GM12878 (cell line): Measurements from ENCODE around the gene RHNO1. TPM values are rescaled to one million over a fixed set of nuclear protein-coding genes. Genes with fewer than 3 reads are reported as not detected.
A peak's percentile ranks its signal among the peaks of the same experiment; 100 is the strongest.

Source experiments
- ATAC-seq: fragments of 200-7000 bp; cut with Tn5 transposase; 3 replicates; pipeline ENCODE4 v1.9.1; 2020; ENCODE audit warnings: mild to moderate bottlenecking, moderate library complexity
- BruUV-seq: library from RNA; stranded (reverse); fragments of 400-500 nt; replicated peaks from 2 replicates; lab custom pipeline; 2021; lab: Mats Ljungman, UMichigan
- CTCF ChIA-PET: fragments of 300-600 bp; sonication (Branson Sonifier 250); formaldehyde crosslinking; extraction: SDS; loops from one replicate; lab custom pipeline; 2021; ENCODE audit warnings: inconsistent platforms; lab: Yijun Ruan, JAX
- POLR2A ChIA-PET: fragments of 350-600 bp; formaldehyde crosslinking; extraction: SDS; loops from one replicate; lab custom pipeline; 2021; ENCODE audit warnings: inconsistent platforms; lab: Charles Lee
- RAD21 ChIA-PET: fragments of 300-600 bp; sonication (Branson Sonifier 250); formaldehyde crosslinking; loops from one replicate; lab custom pipeline; 2023; ENCODE audit warnings: antibody characterized with exemption; ENCODE audit not compliant: unreplicated experiment; lab: Charles Lee
- SMC1A ChIA-PET: fragments of 300-600 bp; sonication (Branson Sonifier 250); formaldehyde crosslinking; loops from one replicate; lab custom pipeline; 2023; ENCODE audit not compliant: unreplicated experiment, uncharacterized antibody; lab: Charles Lee
- DNase-seq: peaks from one replicate; pipeline ENCODE4 v3.0.0-alpha.2; 2011; ENCODE audit warnings: low read depth, low spot score
- FAIRE-seq: peaks from 3 replicates; lab custom pipeline; 2011; peaks lifted over from hg19 to GRCh38; lab: Jason Lieb, UNC
- H2AFZ ChIP-seq: 2 replicates; pipeline ENCODE4 v1.6.0; 2011; ENCODE audit warnings: low read depth, low read length, control low read depth; ENCODE audit not compliant: control insufficient read depth
- H3K27ac ChIP-seq: 2 replicates; pipeline ENCODE4 v1.5.1; 2011; ENCODE audit warnings: control low read depth; ENCODE audit not compliant: control insufficient read depth, insufficient read depth
- H3K27me3 ChIP-seq, 2 experiments: replicated peaks in 1 of 2; 2 replicates each; pipeline versions ENCODE4 v1.6.0 to v1.6.1; 2011; ENCODE audit warnings: low read length in 1 of 2; ENCODE audit not compliant: control insufficient read depth in 2 of 2, insufficient read depth in 2 of 2
- H3K36me3 ChIP-seq, 2 experiments: 2 replicates each; pipeline ENCODE4 v1.5.1; 2011; ENCODE audit warnings: low read length in 1 of 2; ENCODE audit not compliant: control insufficient read depth in 2 of 2, insufficient read depth in 2 of 2
- H3K4me1 ChIP-seq: 2 replicates; pipeline ENCODE4 v1.6.1; 2011; ENCODE audit warnings: mild to moderate bottlenecking, low read length, moderate library complexity, mixed read lengths; ENCODE audit not compliant: control insufficient read depth, insufficient read depth
- H3K4me2 ChIP-seq: 2 replicates; pipeline ENCODE4 v1.6.0; 2011; ENCODE audit warnings: control low read depth; ENCODE audit not compliant: control insufficient read depth, insufficient read depth
- H3K4me3 ChIP-seq: fragments of 200-600 bp; sonication (generic); 2 replicates; pipeline ENCODE4 v1.5.1; 2016
- H3K79me2 ChIP-seq: 2 replicates; pipeline ENCODE4 v1.6.0; 2011; ENCODE audit warnings: low read length; ENCODE audit not compliant: control insufficient read depth, insufficient read depth
- H3K9ac ChIP-seq: 2 replicates; pipeline ENCODE4 v1.8.0; 2011; ENCODE audit warnings: low read length, control low read depth, mixed read lengths; ENCODE audit not compliant: control insufficient read depth, insufficient read depth
- H3K9me3 ChIP-seq: replicated peaks from 3 replicates; pipeline ENCODE4 v1.5.1; 2011; ENCODE audit warnings: mild to moderate bottlenecking, low read length; ENCODE audit not compliant: control insufficient read depth, insufficient read depth
- H4K20me1 ChIP-seq: 2 replicates; pipeline ENCODE4 v1.6.0; 2011; ENCODE audit not compliant: control insufficient read depth, insufficient read depth
- E2F4 ChIP-seq: IDR thresholded peaks from 2 replicates; pipeline ENCODE4 v1.6.1; 2012; ENCODE audit warnings: low read depth, low read length, improper control_type of control experiment
- LARP7 ChIP-seq: fragments of 450-650 bp; IDR thresholded peaks from 2 replicates; pipeline ENCODE4 v1.6.1; 2017; ENCODE audit warnings: mild to moderate bottlenecking
- NR2F1 ChIP-seq: fragments of 450-650 bp; conservative IDR thresholded peaks from 2 replicates; pipeline ENCODE4 v1.6.1; 2017; ENCODE audit warnings: mild to moderate bottlenecking
- POLR2A ChIP-seq: IDR thresholded peaks from 2 replicates; pipeline ENCODE4 v1.6.1; 2011; ENCODE audit warnings: low read depth, mild to moderate bottlenecking, low read length
- YY1 ChIP-seq: IDR thresholded peaks from 2 replicates; pipeline ENCODE4 v1.6.1; 2011; ENCODE audit warnings: low read depth, mild to moderate bottlenecking, low read length
- WGBS: methylation state at CpG from one replicate; pipeline ENCODE4 v1.1.6; 2016; ENCODE audit warnings: low lambda C conversion rate; ENCODE audit not compliant: insufficient replicate concordance, insufficient coverage; ENCODE audit errors: missing lambda C conversion rate; 5-methylcytosine and 5-hydroxymethylcytosine counted together
- in situ Hi-C: fragments of 300-500 bp; cut with MboI; formaldehyde crosslinking; loops from 9 replicates; pipeline ENCODE4 v1.14.3; 2018; ENCODE audit warnings: mixed read lengths
- intact Hi-C: fragments of 100-400 bp; cut with micrococcal nuclease; formaldehyde crosslinking; loops from one replicate; pipeline ENCODE4 v1.14.2; 2022; ENCODE audit not compliant: unreplicated experiment
- polyA plus RNA-seq, 11 experiments: library from polyadenylated mRNA; depleted of rRNA in 4 of 11; unstranded in 6 of 11; stranded (reverse) in 5 of 11; fragments of >200 nt; fragmentation: Nextera tagmentation in 4 of 11; fragmentation: Illumina TruSeq in 1 of 11; extraction: Ambion mirVana in 4 of 11; extraction: Trizol in 1 of 11; gene quantifications; 1 replicate in 1 of 11; 2 replicates in 10 of 11; pipeline versions ENCODE4 v1.2.1 to v1.2.3, GENCODE V29; 2011 to 2016; ENCODE audit warnings: inconsistent platforms in 2 of 11, missing spikeins in 2 of 11, low read depth in 1 of 11
- total RNA-seq, 4 experiments: library from RNA; depleted of rRNA in 3 of 4; stranded (reverse); fragments of >200 nt in 3 of 4; fragmentation: Illumina TruSeq in 1 of 4; extraction: Trizol in 1 of 4; gene quantifications; 2 replicates each; pipeline versions ENCODE4 v1.2.1 to v1.2.3, GENCODE V29; 2013 to 2021

RHNO1 gene
- total and polyA plus RNA-seq, 10 of the 15 experiments (the other 5 are each of a cell fraction or from before 2014, with no cell fraction given), result 27.9 to 91.6 (median 49.3) TPM

DNA sequence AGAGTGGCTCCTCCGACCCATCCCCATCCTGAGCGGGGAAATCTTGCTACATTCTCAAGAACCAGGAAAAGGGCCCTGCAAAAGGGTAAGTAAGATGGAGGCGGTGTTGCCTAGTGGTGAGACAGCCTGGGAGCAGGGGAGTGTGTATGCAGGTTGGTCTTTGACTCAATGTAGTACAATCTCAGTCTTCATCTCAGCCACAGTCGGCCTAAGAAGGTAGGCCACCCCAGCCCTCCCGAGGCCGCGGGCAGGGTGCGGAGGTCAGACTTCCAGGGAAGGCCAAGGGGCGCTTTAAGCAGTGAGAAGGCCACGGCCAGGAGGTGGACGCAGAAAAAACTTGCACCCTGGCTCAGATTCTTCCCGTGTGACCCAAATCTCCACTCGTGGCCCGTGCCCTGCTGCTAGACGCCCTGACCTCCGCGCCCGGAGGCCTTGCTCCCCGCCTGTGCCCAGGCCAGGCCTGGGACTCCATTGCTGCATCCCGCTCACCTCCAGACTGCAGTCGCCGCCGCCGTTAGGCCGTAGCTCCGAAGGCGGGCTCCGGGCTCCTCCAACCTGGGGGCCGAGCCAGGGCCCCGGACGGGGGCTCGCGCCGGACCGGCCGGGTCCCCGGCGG is 484 bp upstream of the RHNO1 start:
- 0% methylated on average over 34 of the region's 38 CpGs for WGBS
- DNase-seq (no peak), FAIRE-seq (no peak), ATAC-seq (peak; percentile 69)
- H3K4me3 ChIP-seq, result peak overlapping the region; percentile 93
- intact Hi-C loops, result loop anchor here (2.0 kb wide), 1 partner anchor 64 kb away; the partner anchor contains the start of gene ITFG2
- no peaks in the 10 kb centered on the region for H3K27me3 ChIP-seq
- peaks cover 74% of the 10 kb centered on the region for H3K79me2 ChIP-seq
- peak overlapping the region; percentile 92 for H3K4me2 ChIP-seq
- H3K36me3 ChIP-seq, result peaks cover 0 to 5% of the 10 kb centered on the region in 2 experiments; a peak in 2 of 4 replicates
- H4K20me1 ChIP-seq, result no peaks in the 10 kb centered on the region
- TF ChIP-seq POLR2A, result no peak; the same call in 1 of the 2 replicates
- peak; percentile 2; the same call in 1 of the 2 replicates for TF ChIP-seq YY1
- no peak for TF ChIP-seq E2F4
- TF ChIP-seq NR2F1, result no peak
- TF ChIP-seq LARP7, result peak; percentile 35; the same call in 1 of the 2 replicates
- CTCF ChIA-PET, result no interaction called here
- no TSS peak for BruUV-seq
- POLR2A ChIA-PET, result interaction anchor here (1.1 to 1.4 kb wide), 2 partner anchors 10 to 14 kb away, joined by 4 to 7 read pairs; partner anchors contain the start of gene TULP3
- SMC1A ChIA-PET, result interaction anchor here (0.8 kb wide), 1 partner anchor 80 kb away, joined by 3 read pairs; no protein-coding TSS in a partner anchor
- peak overlapping the region; percentile 98 for H3K27ac ChIP-seq
- H2AFZ ChIP-seq, result peak overlapping the region; percentile 85
- RAD21 ChIA-PET, result no interaction called here
- no peaks in the 10 kb centered on the region for H3K9me3 ChIP-seq
- H3K9ac ChIP-seq, result peak overlapping the region; percentile 100
- in situ Hi-C loops, result no loop called here
- H3K4me1 ChIP-seq, result peaks cover 11% of the 10 kb centered on the region
